GM18873 (cell line): ENCODE results near the gene ELOVL2.

Experiments
- ATAC-seq: cut with Tn5 transposase; IDR thresholded peaks from one replicate; pipeline ENCODE4 v1.9.1; 2021; ENCODE audit warnings: mild to moderate bottlenecking, moderate library complexity, moderate number of reproducible peaks; ENCODE audit not compliant: unreplicated experiment, low FRiP score

Gene ELOVL2

DNA sequence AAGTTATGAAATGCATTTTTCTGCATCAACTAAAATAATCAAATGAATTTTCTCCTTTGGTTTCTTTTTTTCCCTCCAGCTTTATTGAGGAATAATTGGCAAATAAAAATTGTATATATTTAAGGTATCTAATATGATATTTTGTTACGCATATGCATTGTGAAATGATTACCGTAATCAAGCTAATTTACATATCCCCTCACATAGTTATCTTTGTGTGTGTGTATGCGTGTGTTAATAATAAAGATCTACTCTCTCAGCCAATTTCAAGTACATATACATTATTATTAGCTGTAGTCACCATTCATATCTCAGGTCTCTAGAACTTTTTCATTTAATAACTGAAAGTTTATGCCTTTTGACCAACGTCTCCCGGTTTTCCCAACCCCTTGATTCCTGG, 96.1 kb downstream of the ELOVL2 start:
- ATAC-seq, result no peak

DNA sequence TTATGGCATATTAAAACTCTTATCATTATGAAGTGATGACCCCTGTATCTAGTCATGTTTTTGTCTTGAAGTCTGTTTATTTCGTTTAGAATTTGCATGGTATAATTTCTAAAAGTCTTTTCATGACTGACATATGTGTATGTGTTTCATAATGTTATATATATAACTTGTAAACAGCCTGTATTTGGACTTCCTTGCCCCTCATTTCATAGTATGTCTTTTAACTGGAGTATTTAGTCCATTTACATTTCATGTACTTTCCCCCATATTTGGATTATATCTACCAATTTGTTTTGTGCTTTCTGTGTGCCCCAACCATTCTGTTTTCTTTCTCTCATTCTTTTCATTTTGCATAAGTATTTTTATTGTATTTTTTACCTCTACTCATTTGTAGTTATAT, 98.3 kb downstream of the ELOVL2 start:
- no peak for ATAC-seq

DNA sequence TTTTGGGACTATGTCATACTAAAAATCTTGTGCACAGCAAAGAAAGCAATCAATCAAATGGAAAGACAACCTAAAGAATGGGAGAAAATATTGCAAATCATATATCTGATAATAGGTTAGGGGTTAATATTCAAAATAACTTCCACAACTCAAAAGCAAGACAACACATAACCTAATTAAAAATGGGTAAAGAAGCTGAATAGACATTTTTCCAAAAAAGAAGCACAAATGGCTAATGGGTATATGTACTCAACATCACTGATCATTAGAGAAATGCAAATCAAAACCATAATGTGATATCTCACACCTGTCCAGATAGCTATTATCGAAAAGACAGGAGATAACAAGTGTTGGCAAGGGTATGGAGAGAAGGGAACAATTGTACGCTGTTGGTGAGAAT, 104.3 kb downstream of the ELOVL2 start:
- no peak for ATAC-seq

DNA sequence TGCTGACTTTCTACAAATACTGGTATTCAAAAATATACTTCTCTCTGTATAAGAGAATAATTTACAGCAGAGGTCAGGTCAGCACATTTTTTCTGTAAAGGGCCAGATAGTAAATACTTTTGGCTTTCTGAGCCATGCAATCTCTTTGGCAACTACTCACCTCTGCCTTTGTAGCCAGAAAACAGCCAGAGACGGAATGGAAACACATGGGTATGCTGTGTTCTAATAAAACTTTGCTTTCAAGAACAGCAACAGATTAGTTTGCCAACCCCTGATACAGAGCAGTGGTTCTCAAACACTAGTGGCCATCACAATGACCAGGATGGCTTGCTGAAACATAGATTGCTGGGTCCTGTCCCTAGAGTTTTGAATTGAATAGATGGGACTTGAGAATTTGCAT, 111.0 kb downstream of the ELOVL2 start:
- ATAC-seq, result no peak
